ENCODE data around the gene DSP. TPM values are rescaled to one million over a fixed set of nuclear protein-coding genes. Genes with fewer than 3 reads are reported as not detected.

Gene DSP
- total RNA-seq, 8 experiments from 2014 or later, result 0.11 to 54.1 (median 7.8) TPM

DNA sequence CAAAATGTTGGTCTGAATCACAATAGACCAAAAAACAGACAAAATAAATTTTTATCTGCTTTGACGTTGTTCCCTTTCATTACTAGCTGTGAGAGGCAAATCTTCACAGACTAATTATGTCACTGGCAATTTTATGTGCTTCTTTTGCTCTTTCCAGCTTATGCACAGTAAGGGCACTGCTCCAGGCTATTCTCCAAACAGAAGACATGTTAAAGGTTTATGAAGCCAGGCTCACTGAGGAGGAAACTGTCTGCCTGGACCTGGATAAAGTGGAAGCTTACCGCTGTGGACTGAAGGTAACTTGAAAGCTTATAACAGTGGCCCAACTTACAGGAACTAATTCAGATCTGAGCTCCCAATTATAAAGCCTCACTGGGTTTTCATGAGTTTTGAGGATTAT is 33.0 kb downstream of the DSP start:
- in situ Hi-C loops (cut with MboI; ENCODE audit: low pct_unique_long_range_greater_than_20kb in 2 of 9, low sequenced_read_pairs in 9 of 9, unreplicated experiment in 9 of 9), result no loop called here
- Histone ChIP-seq H3K4me1 (replicated peaks in 1 of 2) (no peaks in the 10 kb centered on the region), H3K27ac (no peak overlapping the region), H3K4me3 (no peak overlapping the region)
- ATAC-seq (replicated peaks in 6 of 8), result peak in 2 of 8 experiments; percentile 20 to 44
- 50 to 100% (median 90%) methylated on average over 1 to 2 of the region's 2 CpGs; no CpG with 5 or more reads in 1 of the 10 experiments for WGBS, 10 experiments

DNA sequence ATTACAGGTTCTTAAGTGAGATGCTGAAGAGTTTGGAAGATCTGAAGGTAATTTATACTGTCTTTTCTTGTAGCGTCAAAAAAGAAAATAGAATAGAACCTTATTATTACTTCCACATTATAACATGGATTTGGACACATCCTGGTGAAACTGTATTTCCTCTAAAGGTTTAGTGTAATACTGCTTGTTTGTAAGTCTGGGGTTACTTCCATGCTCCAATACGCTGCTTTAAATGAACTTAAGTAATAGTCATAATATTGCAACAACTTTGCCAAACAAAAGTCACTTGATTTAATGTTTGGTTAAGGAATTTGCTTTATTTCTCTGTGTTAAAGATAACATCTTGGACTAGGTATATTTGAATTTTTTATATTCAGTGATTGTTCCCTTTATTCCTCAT is 37.0 kb downstream of the DSP start:
- H3K4me3 ChIP-seq, result no peak overlapping the region
- no peak for ATAC-seq (replicated peaks in 6 of 8)
- 0 to 80% (median 10%) methylated on average over 1 to 2 of the region's 2 CpGs for WGBS, 10 experiments
- in situ Hi-C loops (cut with MboI; ENCODE audit: low pct_unique_long_range_greater_than_20kb in 2 of 9, low sequenced_read_pairs in 9 of 9, unreplicated experiment in 9 of 9), result loop anchor here in 1 of 9 experiments (25.0 kb wide), 2 partner anchors 166 to 291 kb away; no protein-coding TSS in a partner anchor
- H3K4me1 ChIP-seq (replicated peaks in 1 of 2), result no peaks in the 10 kb centered on the region
- no peak overlapping the region for H3K27ac ChIP-seq

DNA sequence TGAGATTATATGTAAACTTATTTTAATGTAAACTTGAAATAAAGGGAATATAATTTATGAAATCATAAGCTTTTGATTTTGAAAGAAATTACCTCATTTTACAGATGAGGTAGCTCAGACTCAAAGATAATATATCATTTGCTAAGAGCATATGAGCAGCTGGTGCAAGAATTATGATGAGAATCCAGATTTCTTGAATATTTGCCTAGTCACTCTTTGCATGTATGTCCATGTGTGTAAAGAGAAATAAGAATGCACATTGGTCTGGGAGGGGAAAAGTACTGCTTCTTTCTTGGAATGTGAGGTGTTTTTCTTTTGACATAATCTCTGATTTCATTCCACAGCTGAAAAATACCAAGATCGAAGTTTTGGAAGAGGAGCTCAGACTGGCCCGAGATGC is 37.5 kb downstream of the DSP start:
- in situ Hi-C loops (cut with MboI; ENCODE audit: low pct_unique_long_range_greater_than_20kb in 2 of 9, low sequenced_read_pairs in 9 of 9, unreplicated experiment in 9 of 9), result loop anchor here in 1 of 9 experiments (25.0 kb wide), 2 partner anchors 167 to 292 kb away; no protein-coding TSS in a partner anchor
- H3K4me3 ChIP-seq, result no peak overlapping the region
- 17 to 100% (median 94%) methylated on average over 1 to 2 of the region's 2 CpGs; no CpG with 5 or more reads in 2 of the 10 experiments for WGBS, 10 experiments
- H3K27ac ChIP-seq, result no peak overlapping the region
- H3K4me1 ChIP-seq (replicated peaks in 1 of 2), result no peaks in the 10 kb centered on the region
- peak in 3 of 8 experiments; percentile 51 to 65 (median 55) for ATAC-seq (replicated peaks in 6 of 8)

DNA sequence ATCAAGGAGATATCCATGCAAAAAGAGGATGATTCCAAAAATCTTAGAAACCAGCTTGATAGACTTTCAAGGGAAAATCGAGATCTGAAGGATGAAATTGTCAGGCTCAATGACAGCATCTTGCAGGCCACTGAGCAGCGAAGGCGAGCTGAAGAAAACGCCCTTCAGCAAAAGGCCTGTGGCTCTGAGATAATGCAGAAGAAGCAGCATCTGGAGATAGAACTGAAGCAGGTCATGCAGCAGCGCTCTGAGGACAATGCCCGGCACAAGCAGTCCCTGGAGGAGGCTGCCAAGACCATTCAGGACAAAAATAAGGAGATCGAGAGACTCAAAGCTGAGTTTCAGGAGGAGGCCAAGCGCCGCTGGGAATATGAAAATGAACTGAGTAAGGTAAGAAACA is 38.4 kb downstream of the DSP start:
- Histone ChIP-seq H3K4me1 (replicated peaks in 1 of 2) (no peaks in the 10 kb centered on the region), H3K27ac (no peak overlapping the region), H3K4me3 (no peak overlapping the region)
- in situ Hi-C loops (cut with MboI; ENCODE audit: low pct_unique_long_range_greater_than_20kb in 2 of 9, low sequenced_read_pairs in 9 of 9, unreplicated experiment in 9 of 9), result loop anchor here in 1 of 9 experiments (25.0 kb wide), 2 partner anchors 168 to 293 kb away; no protein-coding TSS in a partner anchor
- no peak for ATAC-seq (replicated peaks in 6 of 8)
- 69 to 100% (median 91%) methylated on average over 4 to 9 of the region's 9 CpGs for WGBS, 10 experiments

DNA sequence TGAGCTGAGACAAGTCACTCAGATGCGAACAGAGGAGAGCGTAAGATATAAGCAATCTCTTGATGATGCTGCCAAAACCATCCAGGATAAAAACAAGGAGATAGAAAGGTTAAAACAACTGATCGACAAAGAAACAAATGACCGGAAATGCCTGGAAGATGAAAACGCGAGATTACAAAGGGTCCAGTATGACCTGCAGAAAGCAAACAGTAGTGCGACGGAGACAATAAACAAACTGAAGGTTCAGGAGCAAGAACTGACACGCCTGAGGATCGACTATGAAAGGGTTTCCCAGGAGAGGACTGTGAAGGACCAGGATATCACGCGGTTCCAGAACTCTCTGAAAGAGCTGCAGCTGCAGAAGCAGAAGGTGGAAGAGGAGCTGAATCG is 39.1 kb downstream of the DSP start:
- in situ Hi-C loops (cut with MboI; ENCODE audit: low pct_unique_long_range_greater_than_20kb in 2 of 9, low sequenced_read_pairs in 9 of 9, unreplicated experiment in 9 of 9), result loop anchor here in 1 of 9 experiments (25.0 kb wide), 2 partner anchors 168 to 293 kb away; no protein-coding TSS in a partner anchor
- WGBS, 10 experiments, result 83 to 100% (median 93%) methylated on average over 6 to 13 of the region's 13 CpGs
- ATAC-seq (replicated peaks in 6 of 8), result no peak
- H3K4me3 ChIP-seq, result no peak overlapping the region
- no peaks in the 10 kb centered on the region for H3K4me1 ChIP-seq (replicated peaks in 1 of 2)
- no peak overlapping the region for H3K27ac ChIP-seq

DNA sequence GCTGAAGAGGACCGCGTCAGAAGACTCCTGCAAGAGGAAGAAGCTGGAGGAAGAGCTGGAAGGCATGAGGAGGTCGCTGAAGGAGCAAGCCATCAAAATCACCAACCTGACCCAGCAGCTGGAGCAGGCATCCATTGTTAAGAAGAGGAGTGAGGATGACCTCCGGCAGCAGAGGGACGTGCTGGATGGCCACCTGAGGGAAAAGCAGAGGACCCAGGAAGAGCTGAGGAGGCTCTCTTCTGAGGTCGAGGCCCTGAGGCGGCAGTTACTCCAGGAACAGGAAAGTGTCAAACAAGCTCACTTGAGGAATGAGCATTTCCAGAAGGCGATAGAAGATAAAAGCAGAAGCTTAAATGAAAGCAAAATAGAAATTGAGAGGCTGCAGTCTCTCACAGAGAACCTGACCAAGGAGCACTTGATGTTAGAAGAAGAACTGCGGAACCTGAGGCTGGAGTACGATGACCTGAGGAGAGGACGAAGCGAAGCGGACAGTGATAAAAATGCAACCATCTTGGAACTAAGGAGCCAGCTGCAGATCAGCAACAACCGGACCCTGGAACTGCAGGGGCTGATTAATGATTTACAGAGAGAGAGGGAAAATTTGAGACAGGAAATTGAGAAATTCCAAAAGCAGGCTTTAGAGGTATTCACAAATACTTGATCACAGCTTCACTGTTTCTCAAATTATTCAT is 39.6 kb downstream of the DSP start:
- H3K4me3 ChIP-seq, result no peak overlapping the region
- 63 to 98% (median 82%) methylated on average over 4 to 14 of the region's 14 CpGs for WGBS, 10 experiments
- ATAC-seq (replicated peaks in 6 of 8), result no peak
- no peaks in the 10 kb centered on the region for H3K4me1 ChIP-seq (replicated peaks in 1 of 2)
- H3K27ac ChIP-seq, result no peak overlapping the region
- in situ Hi-C loops (cut with MboI; ENCODE audit: low pct_unique_long_range_greater_than_20kb in 2 of 9, low sequenced_read_pairs in 9 of 9, unreplicated experiment in 9 of 9), result loop anchor here in 1 of 9 experiments (25.0 kb wide), 2 partner anchors 169 to 294 kb away; no protein-coding TSS in a partner anchor

DNA sequence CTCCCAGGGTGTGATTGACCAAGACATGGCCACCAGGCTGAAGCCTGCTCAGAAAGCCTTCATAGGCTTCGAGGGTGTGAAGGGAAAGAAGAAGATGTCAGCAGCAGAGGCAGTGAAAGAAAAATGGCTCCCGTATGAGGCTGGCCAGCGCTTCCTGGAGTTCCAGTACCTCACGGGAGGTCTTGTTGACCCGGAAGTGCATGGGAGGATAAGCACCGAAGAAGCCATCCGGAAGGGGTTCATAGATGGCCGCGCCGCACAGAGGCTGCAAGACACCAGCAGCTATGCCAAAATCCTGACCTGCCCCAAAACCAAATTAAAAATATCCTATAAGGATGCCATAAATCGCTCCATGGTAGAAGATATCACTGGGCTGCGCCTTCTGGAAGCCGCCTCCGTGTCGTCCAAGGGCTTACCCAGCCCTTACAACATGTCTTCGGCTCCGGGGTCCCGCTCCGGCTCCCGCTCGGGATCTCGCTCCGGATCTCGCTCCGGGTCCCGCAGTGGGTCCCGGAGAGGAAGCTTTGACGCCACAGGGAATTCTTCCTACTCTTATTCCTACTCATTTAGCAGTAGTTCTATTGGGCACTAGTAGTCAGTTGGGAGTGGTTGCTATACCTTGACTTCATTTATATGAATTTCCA is 43.9 kb downstream of the DSP start:
- Histone ChIP-seq H3K4me1 (replicated peaks in 1 of 2) (peaks cover 0 to 3% of the 10 kb centered on the region in 2 donors), H3K4me3 (no peak overlapping the region), H3K27ac (no peak overlapping the region)
- WGBS, 10 experiments, result 79 to 100% (median 96%) methylated on average over 1 to 21 of the region's 28 CpGs; no CpG with 5 or more reads in 2 of the 10 experiments
- ATAC-seq (replicated peaks in 6 of 8), result no peak
- in situ Hi-C loops (cut with MboI; ENCODE audit: low pct_unique_long_range_greater_than_20kb in 2 of 9, low sequenced_read_pairs in 9 of 9, unreplicated experiment in 9 of 9), result loop anchor here in 1 of 9 experiments (25.0 kb wide), 2 partner anchors 173 to 298 kb away; no protein-coding TSS in a partner anchor

DNA sequence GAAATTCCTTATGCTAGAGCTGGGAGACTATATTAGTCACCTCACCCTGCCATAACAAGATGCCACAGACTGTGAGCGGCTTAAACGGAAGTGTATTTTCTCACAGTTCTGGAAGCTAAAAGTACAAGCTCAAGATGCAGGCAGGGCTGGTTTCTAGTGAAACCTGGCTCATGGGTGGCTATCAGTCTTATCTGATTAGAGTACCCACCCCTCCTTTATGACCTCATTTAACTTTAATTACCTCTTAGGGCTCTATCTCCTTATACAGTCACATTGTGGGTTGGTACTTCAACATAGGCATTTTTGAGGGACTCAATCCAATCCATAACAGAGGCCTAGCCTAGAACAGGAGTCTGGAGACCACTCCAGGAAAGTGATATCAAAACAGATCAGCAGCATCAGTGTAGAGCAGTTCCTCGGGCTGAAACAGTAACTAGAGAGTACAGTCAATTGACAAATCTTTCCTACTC is 46.2 kb downstream of the DSP start:
- Histone ChIP-seq H3K4me1 (replicated peaks in 1 of 2) (peaks cover 10 to 15% of the 10 kb centered on the region in 2 donors), H3K27ac (no peak overlapping the region), H3K4me3 (no peak overlapping the region)
- in situ Hi-C loops (cut with MboI; ENCODE audit: low pct_unique_long_range_greater_than_20kb in 2 of 9, low sequenced_read_pairs in 9 of 9, unreplicated experiment in 9 of 9), result loop anchor here in 1 of 9 experiments (25.0 kb wide), 2 partner anchors 175 to 300 kb away; no protein-coding TSS in a partner anchor
- no peak for ATAC-seq (replicated peaks in 6 of 8)
- WGBS, 10 experiments, result 43 to 100% (median 89%) methylated on average over 1 to 3 of the region's 3 CpGs; no CpG with 5 or more reads in 3 of the 10 experiments

DNA sequence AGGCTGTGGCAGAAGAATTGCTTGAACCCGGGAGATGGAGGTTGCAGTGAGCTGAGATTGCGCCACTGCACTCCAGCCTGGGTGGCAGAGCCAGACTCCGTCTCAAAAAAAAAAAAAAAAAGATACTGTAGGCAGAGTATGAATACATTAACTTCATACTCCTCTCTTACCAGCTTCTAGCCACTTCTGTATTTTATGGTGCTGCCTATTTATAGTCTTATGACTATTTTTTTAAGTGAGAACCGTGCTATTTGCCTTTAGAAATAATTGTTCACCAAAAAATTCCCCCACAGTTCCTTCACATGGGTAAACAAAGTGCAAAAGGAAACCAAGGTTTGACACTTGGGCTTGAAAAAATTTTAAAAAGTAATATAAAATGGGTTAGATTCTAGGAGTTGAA is 47.0 kb downstream of the DSP start:
- in situ Hi-C loops (cut with MboI; ENCODE audit: low pct_unique_long_range_greater_than_20kb in 2 of 9, low sequenced_read_pairs in 9 of 9, unreplicated experiment in 9 of 9), result loop anchor here in 1 of 9 experiments (25.0 kb wide), 2 partner anchors 176 to 301 kb away; no protein-coding TSS in a partner anchor
- no peak for ATAC-seq (replicated peaks in 6 of 8)
- Histone ChIP-seq H3K4me3 (no peak overlapping the region), H3K27ac (no peak overlapping the region), H3K4me1 (replicated peaks in 1 of 2) (peaks cover 10 to 15% of the 10 kb centered on the region in 2 donors)
- WGBS, 10 experiments, result 0 to 100% (median 83%) methylated on average over 1 to 4 of the region's 4 CpGs; no CpG with 5 or more reads in 2 of the 10 experiments

DNA sequence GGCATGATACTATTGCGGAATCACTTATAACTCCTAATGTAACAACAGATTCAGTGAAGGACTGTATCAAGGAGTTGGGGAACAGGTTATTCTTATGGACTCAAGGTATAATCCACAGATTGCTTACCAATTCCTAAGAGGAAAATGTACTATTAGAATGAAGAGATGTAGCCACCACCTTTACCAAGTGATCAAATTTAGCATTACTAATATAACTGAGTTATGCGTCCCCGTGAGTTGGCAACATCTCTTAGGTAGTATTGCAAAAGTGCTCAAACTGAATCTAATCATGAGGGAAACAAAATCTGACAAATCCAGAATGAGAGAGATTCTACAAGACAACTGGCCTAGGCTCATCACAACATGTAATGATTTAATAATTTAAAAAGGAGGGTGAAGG is 47.8 kb downstream of the DSP start:
- H3K4me3 ChIP-seq, result no peak overlapping the region

DNA sequence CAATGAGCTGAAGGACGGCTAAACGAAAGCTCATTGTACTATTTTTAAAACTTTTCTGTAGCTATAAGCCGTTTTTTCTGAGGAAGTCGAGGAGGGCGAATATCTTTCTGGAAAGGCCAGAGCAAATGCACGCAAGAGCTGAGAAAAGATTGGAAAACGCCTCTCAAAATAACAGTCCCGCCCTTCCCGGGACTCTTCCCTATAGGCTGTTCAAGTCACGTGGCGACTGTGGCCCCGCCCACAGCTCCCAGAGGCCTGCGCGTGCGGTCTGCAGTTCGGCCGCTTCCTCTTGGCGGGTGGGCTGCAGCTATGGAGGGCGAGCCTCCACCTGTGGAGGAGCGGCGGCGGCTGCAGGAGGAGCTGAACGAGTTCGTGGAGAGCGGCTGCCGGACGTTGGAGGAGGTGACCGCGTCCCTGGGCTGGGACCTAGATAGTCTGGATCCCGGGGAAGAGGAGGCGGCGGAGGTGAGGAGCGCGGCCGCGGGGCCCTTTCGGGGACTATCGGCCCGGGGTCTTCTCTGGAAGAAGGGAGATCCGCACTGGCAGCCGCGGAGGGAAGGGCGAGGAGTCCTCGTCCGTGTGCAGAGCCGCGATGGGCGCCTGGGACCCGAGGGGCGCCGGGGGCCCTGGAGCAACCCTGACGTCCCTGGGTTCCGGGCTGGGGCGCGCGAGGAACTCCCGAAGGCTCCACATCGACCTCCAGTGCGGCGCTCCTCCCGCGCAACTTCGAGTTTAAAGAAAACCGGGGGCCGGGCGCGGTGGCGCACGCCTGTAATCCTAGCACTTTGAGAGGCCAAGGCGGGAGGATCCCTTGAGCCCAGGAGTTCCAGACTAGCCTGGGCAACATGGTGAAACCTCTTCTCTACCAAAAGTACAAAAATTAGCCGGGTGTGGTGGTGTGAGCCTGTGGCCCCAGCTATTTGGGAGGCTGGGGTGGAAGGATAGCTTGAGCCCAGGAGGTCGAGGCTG is 48.8 kb downstream of the DSP start, which contains the start of gene SNRNP48:
TSS of gene SNRNP48 (plus strand) at position 250 of the 969 bp plus-strand sequence. CDS start at position 310, 60 bp downstream.
- ATAC-seq (replicated peaks in 6 of 8), result peak; percentile 96 to 100 (median 100)
- peak within 1 kb of the TSS in 1 of 2 donors; percentile 59 for H3K27ac ChIP-seq
- H3K4me3 ChIP-seq, result peak within 1 kb of the TSS; percentile 58 to 88 (median 81)
- in situ Hi-C loops (cut with MboI; ENCODE audit: low pct_unique_long_range_greater_than_20kb in 2 of 9, low sequenced_read_pairs in 9 of 9, unreplicated experiment in 9 of 9), result loop anchor here in 2 of 9 experiments (10.0 to 25.0 kb wide), 3 partner anchors 178 to 303 kb away; no protein-coding TSS in a partner anchor
- H3K4me1 ChIP-seq (replicated peaks in 1 of 2), result peaks cover 10 to 15% of the 10 kb centered on the region in 2 donors
- WGBS, 10 experiments, result 0 to 5% (median 0%) methylated on average over 2 to 41 of the region's 72 CpGs

More for the DNA sequence above, 47.8 kb downstream of the DSP start:
- 32 to 100% (median 94%) methylated on average over 1 to 3 of the region's 3 CpGs; no CpG with 5 or more reads in 1 of the 10 experiments for WGBS, 10 experiments
- peaks cover 10 to 15% of the 10 kb centered on the region in 2 donors for H3K4me1 ChIP-seq (replicated peaks in 1 of 2)
- ATAC-seq (replicated peaks in 6 of 8), result no peak
- in situ Hi-C loops (cut with MboI; ENCODE audit: low pct_unique_long_range_greater_than_20kb in 2 of 9, low sequenced_read_pairs in 9 of 9, unreplicated experiment in 9 of 9), result loop anchor here in 1 of 9 experiments (25.0 kb wide), 2 partner anchors 177 to 302 kb away; no protein-coding TSS in a partner anchor
- H3K27ac ChIP-seq, result no peak overlapping the region

DNA sequence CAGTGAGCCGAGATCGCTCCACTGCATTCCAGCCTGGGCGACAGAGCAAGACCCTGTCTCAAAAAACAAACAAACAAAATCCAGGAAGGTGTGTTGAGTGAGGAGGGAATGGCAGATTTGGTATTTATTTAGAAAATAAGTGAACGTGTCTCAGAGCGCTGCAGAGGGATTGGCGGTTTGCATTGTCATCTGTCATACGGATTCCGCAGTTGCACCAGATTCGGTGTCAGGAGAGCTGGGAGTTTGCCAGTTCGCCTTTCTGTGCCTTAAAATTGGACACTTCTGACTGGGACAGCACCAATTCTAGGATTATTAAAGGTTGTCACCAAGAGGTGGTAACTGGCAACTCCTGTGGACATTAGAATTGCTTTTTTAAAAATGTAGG is 49.4 kb downstream of the DSP start:
- peak in 2 of 8 experiments; percentile 4 to 10 for ATAC-seq (replicated peaks in 6 of 8)
- H3K4me3 ChIP-seq, result peak overlapping the region; percentile 58 to 88 (median 81)
- in situ Hi-C loops (cut with MboI; ENCODE audit: low pct_unique_long_range_greater_than_20kb in 2 of 9, low sequenced_read_pairs in 9 of 9, unreplicated experiment in 9 of 9), result loop anchor here in 2 of 9 experiments (10.0 to 25.0 kb wide), 3 partner anchors 179 to 304 kb away; no protein-coding TSS in a partner anchor
- H3K4me1 ChIP-seq (replicated peaks in 1 of 2), result peaks cover 10 to 15% of the 10 kb centered on the region in 2 donors
- 10 to 31% (median 17%) methylated on average over 1 to 9 of the region's 10 CpGs; no CpG with 5 or more reads in 6 of the 10 experiments for WGBS, 10 experiments
- no peak overlapping the region for H3K27ac ChIP-seq

Measured in motor neuron (in vitro differentiated cells).